Measurements from ENCODE around the gene SGO2.

The SGO2 gene

GRCh38 chr2:200525882-200526651, at the start of gene SGO2:
Gene SGO2, plus strand, starts transcription at chr2:200526207. Its CDS starts 6,769 bp downstream, at chr2:200532976.
- Histone ChIP-seq H3K4me1 (ENCODE audit: insufficient read depth, low read length) (no peaks in the 10 kb centered on the region), H3K27ac (ENCODE audit: low read length) (no peak within 1 kb of the TSS)

GRCh38 chr2:200476836-200477235, 49.2 kb upstream of the SGO2 start:
- Histone ChIP-seq H3K36me3 (ENCODE audit: insufficient read depth, low read depth, low read length) (peaks cover 81% of the 10 kb centered on the region), H3K9me3 (ENCODE audit: insufficient read depth, low read depth, low read length) (no peaks in the 10 kb centered on the region), H3K27me3 (ENCODE audit: insufficient read depth, low read length) (no peaks in the 10 kb centered on the region), H3K4me3 (ENCODE audit: low read length) (no peak overlapping the region), H3K4me1 (ENCODE audit: insufficient read depth, low read length) (peaks cover 18% of the 10 kb centered on the region), H3K27ac (ENCODE audit: low read length) (no peak overlapping the region), H3K9ac (ENCODE audit: low read depth, low read length) (no peak overlapping the region)

More at GRCh38 chr2:200525882-200526651, at the start of gene SGO2:
- H3K4me3 ChIP-seq (ENCODE audit: low read length) = peak within 1 kb of the TSS; percentile 92
- H3K9me3 ChIP-seq (ENCODE audit: insufficient read depth, low read depth, low read length) = no peaks in the 10 kb centered on the region
- peaks cover 30% of the 10 kb centered on the region for H3K27me3 ChIP-seq (ENCODE audit: insufficient read depth, low read length)
- no peaks in the 10 kb centered on the region for H3K36me3 ChIP-seq (ENCODE audit: insufficient read depth, low read depth, low read length)
- H3K9ac ChIP-seq (ENCODE audit: low read depth, low read length) = peak within 1 kb of the TSS; percentile 83

GRCh38 chr2:200477667-200478131, 48.3 kb upstream of the SGO2 start:
- Histone ChIP-seq H3K4me1 (ENCODE audit: insufficient read depth, low read length) (peaks cover 18% of the 10 kb centered on the region), H3K27ac (ENCODE audit: low read length) (no peak overlapping the region), H3K27me3 (ENCODE audit: insufficient read depth, low read length) (no peaks in the 10 kb centered on the region), H3K9me3 (ENCODE audit: insufficient read depth, low read depth, low read length) (no peaks in the 10 kb centered on the region), H3K4me3 (ENCODE audit: low read length) (no peak overlapping the region), H3K36me3 (ENCODE audit: insufficient read depth, low read depth, low read length) (peaks cover 72% of the 10 kb centered on the region), H3K9ac (ENCODE audit: low read depth, low read length) (no peak overlapping the region)

GRCh38 chr2:200479692-200480265, 46.2 kb upstream of the SGO2 start:
- Histone ChIP-seq H3K36me3 (ENCODE audit: insufficient read depth, low read depth, low read length) (peaks cover 54% of the 10 kb centered on the region), H3K4me1 (ENCODE audit: insufficient read depth, low read length) (peaks cover 21% of the 10 kb centered on the region), H3K27me3 (ENCODE audit: insufficient read depth, low read length) (no peaks in the 10 kb centered on the region), H3K4me3 (ENCODE audit: low read length) (no peak overlapping the region), H3K9me3 (ENCODE audit: insufficient read depth, low read depth, low read length) (no peaks in the 10 kb centered on the region), H3K27ac (ENCODE audit: low read length) (no peak overlapping the region), H3K9ac (ENCODE audit: low read depth, low read length) (no peak overlapping the region)

- H3K9me3 ChIP-seq (ENCODE audit: insufficient read depth, low read depth, low read length) = no peaks in the 10 kb centered on the region
- peaks cover 18% of the 10 kb centered on the region for H3K4me1 ChIP-seq (ENCODE audit: insufficient read depth, low read length)
- no peak overlapping the region for H3K27ac ChIP-seq (ENCODE audit: low read length)
- H3K9ac ChIP-seq (ENCODE audit: low read depth, low read length) = no peak overlapping the region
- no peaks in the 10 kb centered on the region for H3K27me3 ChIP-seq (ENCODE audit: insufficient read depth, low read length)
- H3K36me3 ChIP-seq (ENCODE audit: insufficient read depth, low read depth, low read length) = peaks cover 30% of the 10 kb centered on the region
- H3K4me3 ChIP-seq (ENCODE audit: low read length) = no peak overlapping the region
These were observed 43.8 kb upstream of the SGO2 start for GRCh38 chr2:200482194-200482593.

- H3K27ac ChIP-seq (ENCODE audit: low read length) = no peak overlapping the region
These were observed 42.2 kb upstream of the SGO2 start for GRCh38 chr2:200483729-200484198.

GRCh38 chr2:200484934-200485333, 41.1 kb upstream of the SGO2 start:
- Histone ChIP-seq H3K27ac (ENCODE audit: low read length) (no peak overlapping the region), H3K36me3 (ENCODE audit: insufficient read depth, low read depth, low read length) (peaks cover 2% of the 10 kb centered on the region; the same call in 1 of the 2 replicates), H3K4me3 (ENCODE audit: low read length) (no peak overlapping the region), H3K9ac (ENCODE audit: low read depth, low read length) (no peak overlapping the region), H3K4me1 (ENCODE audit: insufficient read depth, low read length) (peaks cover 12% of the 10 kb centered on the region; the same call in 1 of the 2 replicates), H3K27me3 (ENCODE audit: insufficient read depth, low read length) (no peaks in the 10 kb centered on the region), H3K9me3 (ENCODE audit: insufficient read depth, low read depth, low read length) (no peaks in the 10 kb centered on the region)

More at GRCh38 chr2:200483729-200484198, 42.2 kb upstream of the SGO2 start:
- Histone ChIP-seq H3K9ac (ENCODE audit: low read depth, low read length) (no peak overlapping the region), H3K36me3 (ENCODE audit: insufficient read depth, low read depth, low read length) (peaks cover 14% of the 10 kb centered on the region; the same call in 1 of the 2 replicates), H3K27me3 (ENCODE audit: insufficient read depth, low read length) (no peaks in the 10 kb centered on the region), H3K4me1 (ENCODE audit: insufficient read depth, low read length) (peaks cover 18% of the 10 kb centered on the region), H3K4me3 (ENCODE audit: low read length) (no peak overlapping the region), H3K9me3 (ENCODE audit: insufficient read depth, low read depth, low read length) (no peaks in the 10 kb centered on the region)

- Histone ChIP-seq H3K4me1 (ENCODE audit: insufficient read depth, low read length) (0 out of 2 replicates have a peak, but pooled peaks cover 3% of the 10 kb centered on the region), H3K36me3 (ENCODE audit: insufficient read depth, low read depth, low read length) (no peaks in the 10 kb centered on the region; the same call in 1 of the 2 replicates), H3K9me3 (ENCODE audit: insufficient read depth, low read depth, low read length) (no peaks in the 10 kb centered on the region), H3K27ac (ENCODE audit: low read length) (no peak overlapping the region), H3K27me3 (ENCODE audit: insufficient read depth, low read length) (no peaks in the 10 kb centered on the region), H3K4me3 (ENCODE audit: low read length) (no peak overlapping the region), H3K9ac (ENCODE audit: low read depth, low read length) (no peak overlapping the region)
These were observed 39.5 kb upstream of the SGO2 start for GRCh38 chr2:200486529-200486928.

- Histone ChIP-seq H3K27ac (ENCODE audit: low read length) (no peak overlapping the region), H3K4me1 (ENCODE audit: insufficient read depth, low read length) (0 out of 2 replicates have a peak, but pooled peaks cover 3% of the 10 kb centered on the region), H3K27me3 (ENCODE audit: insufficient read depth, low read length) (no peaks in the 10 kb centered on the region), H3K4me3 (ENCODE audit: low read length) (no peak overlapping the region), H3K9ac (ENCODE audit: low read depth, low read length) (no peak overlapping the region), H3K9me3 (ENCODE audit: insufficient read depth, low read depth, low read length) (no peaks in the 10 kb centered on the region), H3K36me3 (ENCODE audit: insufficient read depth, low read depth, low read length) (no peaks in the 10 kb centered on the region; the same call in 1 of the 2 replicates)
These were observed 37.8 kb upstream of the SGO2 start for GRCh38 chr2:200488169-200488568.

GRCh38 chr2:200490001-200490400, 36.0 kb upstream of the SGO2 start:
- Histone ChIP-seq H3K9me3 (ENCODE audit: insufficient read depth, low read depth, low read length) (no peaks in the 10 kb centered on the region), H3K27me3 (ENCODE audit: insufficient read depth, low read length) (no peaks in the 10 kb centered on the region), H3K9ac (ENCODE audit: low read depth, low read length) (no peak overlapping the region), H3K27ac (ENCODE audit: low read length) (no peak overlapping the region), H3K4me3 (ENCODE audit: low read length) (no peak overlapping the region), H3K4me1 (ENCODE audit: insufficient read depth, low read length) (no peaks in the 10 kb centered on the region), H3K36me3 (ENCODE audit: insufficient read depth, low read depth, low read length) (no peaks in the 10 kb centered on the region; the same call in 1 of the 2 replicates)

GRCh38 chr2:200492656-200493055, 33.4 kb upstream of the SGO2 start:
- no peak overlapping the region for H3K27ac ChIP-seq (ENCODE audit: low read length)
- H3K36me3 ChIP-seq (ENCODE audit: insufficient read depth, low read depth, low read length) = no peaks in the 10 kb centered on the region; the same call in 1 of the 2 replicates
- H3K9me3 ChIP-seq (ENCODE audit: insufficient read depth, low read depth, low read length) = no peaks in the 10 kb centered on the region
- no peaks in the 10 kb centered on the region for H3K4me1 ChIP-seq (ENCODE audit: insufficient read depth, low read length)
- no peak overlapping the region for H3K9ac ChIP-seq (ENCODE audit: low read depth, low read length)
- no peaks in the 10 kb centered on the region for H3K27me3 ChIP-seq (ENCODE audit: insufficient read depth, low read length)
- no peak overlapping the region for H3K4me3 ChIP-seq (ENCODE audit: low read length)

Measured in iPS-20b (cell line).